CD4-positive, alpha-beta T cell (primary cell): Measurements from ENCODE around the gene TUBG1. TPM values are rescaled to one million over a fixed set of nuclear protein-coding genes. Genes with fewer than 3 reads are reported as not detected.

ENCODE experiments used
- ATAC-seq: fragments of 200-7000 bp; cut with Tn5 transposase; one replicate; pipeline ENCODE4 v1.10.0; 2022; ENCODE audit warnings: mild to moderate bottlenecking; ENCODE audit not compliant: poor library complexity
- CTCF ChIA-PET: fragments of 350-600 bp; sonication (Branson Sonifier 250); formaldehyde crosslinking; loops from one replicate; lab custom pipeline; 2021; ENCODE audit warnings: antibody characterized with exemption, inconsistent platforms; lab: Charles Lee
- POLR2A ChIA-PET: fragments of 350-600 bp; sonication (Branson Sonifier 250); formaldehyde crosslinking; loops from one replicate; lab custom pipeline; 2021; ENCODE audit warnings: antibody characterized with exemption, inconsistent platforms; lab: Charles Lee
- DNase-seq, 14 experiments: peaks; one replicate each; pipeline ENCODE4 v3.0.0-alpha.2; 2013 to 2020; ENCODE audit warnings: mixed read lengths in 2 of 14
- H3K27ac ChIP-seq, 2 donors: one replicate each; pipeline versions ENCODE4 v1.5.1 to v1.7.0; 2013; ENCODE audit warnings: low read length in 2 of 2, low read depth in 1 of 2, mild to moderate bottlenecking in 1 of 2
- H3K27me3 ChIP-seq, 2 experiments: 1 replicate in 1 of 2; 2 replicates in 1 of 2; pipeline versions ENCODE4 v1.6.1 to v1.7.0; 2013; ENCODE audit warnings: low read length in 2 of 2, control low read depth in 1 of 2, mild to moderate bottlenecking in 1 of 2, moderate library complexity in 1 of 2; ENCODE audit not compliant: insufficient read depth in 2 of 2, control insufficient read depth in 1 of 2
- H3K36me3 ChIP-seq: one replicate; pipeline ENCODE4 v1.6.1; 2013; ENCODE audit warnings: low read length, control low read depth; ENCODE audit not compliant: insufficient read depth
- H3K4me1 ChIP-seq: one replicate; pipeline ENCODE4 v1.6.1; 2013; ENCODE audit warnings: low read length, control low read depth; ENCODE audit not compliant: insufficient read depth
- H3K4me3 ChIP-seq: one replicate; pipeline ENCODE4 v1.5.1; 2013; ENCODE audit warnings: mild to moderate bottlenecking, low read length, moderate library complexity
- H3K9me3 ChIP-seq, 2 experiments: 1 replicate in 1 of 2; 2 replicates in 1 of 2; pipeline versions ENCODE4 v1.6.1 to v1.7.0; 2013; ENCODE audit warnings: low read length in 2 of 2, mild to moderate bottlenecking in 2 of 2, control low read depth in 1 of 2, moderate library complexity in 1 of 2; ENCODE audit not compliant: control insufficient read depth in 1 of 2, insufficient read depth in 1 of 2
- H3K27ac Mint-ChIP-seq: one replicate; pipeline ENCODE4 v1.8.0; 2020; ENCODE audit warnings: mixed read lengths
- H3K27me3 Mint-ChIP-seq: one replicate; pipeline ENCODE4 v1.8.0; 2021; ENCODE audit warnings: mixed read lengths
- H3K36me3 Mint-ChIP-seq: one replicate; pipeline ENCODE4 v1.8.0; 2021; ENCODE audit warnings: low read depth, mixed read lengths
- H3K4me1 Mint-ChIP-seq: one replicate; pipeline ENCODE4 v1.8.0; 2021; ENCODE audit warnings: low read depth, mixed read lengths
- H3K4me3 Mint-ChIP-seq: one replicate; pipeline ENCODE4 v1.8.0; 2020; ENCODE audit warnings: mild to moderate bottlenecking, mixed read lengths
- H3K9me3 Mint-ChIP-seq: one replicate; pipeline ENCODE4 v1.8.0; 2020; ENCODE audit warnings: mixed read lengths
- CTCF ChIP-seq: fragments of 200-600 bp; IDR thresholded peaks from one replicate; pipeline ENCODE4 v1.8.0; 2022; ENCODE audit warnings: antibody characterized with exemption, mild to moderate bottlenecking
- intact Hi-C, 2 experiments: fragments of 100-400 bp; cut with DNase I in 1 of 2; cut with micrococcal nuclease in 1 of 2; formaldehyde crosslinking; loops; one replicate each; pipeline versions ENCODE4 v1.15.1 to v1.9.0; 2023 to 2025; cut with DNase I, micrococcal nuclease
- total RNA-seq, 174 experiments: library from RNA in 2 of 174; stranded (reverse) in 2 of 174; gene quantifications; one replicate each; pipeline ENCODE4 v1.2.3 and lab custom pipeline; 2021 to 2026

Gene TUBG1
- total RNA-seq, 2 experiments from 2014 or later: 7.3 to 8.5 TPM

- no peaks in the 10 kb centered on the region for H3K27me3 ChIP-seq
- H3K36me3 ChIP-seq: peaks cover 50% of the 10 kb centered on the region
- H3K27me3 Mint-ChIP-seq: no peaks in the 10 kb centered on the region
- H3K27ac Mint-ChIP-seq: peak overlapping the region; percentile 80
- peaks cover 18% of the 10 kb centered on the region for H3K4me1 ChIP-seq
- H3K4me1 Mint-ChIP-seq: peaks cover 28% of the 10 kb centered on the region
- ATAC-seq (peak; percentile 58), DNase-seq (peak in 13 of 14 experiments; percentile 42 to 84 (median 68))
- TF ChIP-seq CTCF: peak; percentile 48
- CTCF ChIA-PET: interaction anchor here (0.5 to 2.8 kb wide), 29 partner anchors 8 to 246 kb away, joined by 3 to 45 read pairs (median 5); partner anchors contain the start of genes BECN1, CCR10, CNTNAP1 and MLX
- POLR2A ChIA-PET: interaction anchor here (0.7 to 2.5 kb wide), 21 partner anchors 11 to 810 kb away, joined by 3 to 42 read pairs (median 5); partner anchors contain the start of genes BECN1, COASY, MLX and NAGLU
- H3K4me3 Mint-ChIP-seq: peak overlapping the region; percentile 97
- intact Hi-C loops: loop anchor here (1.0 to 5.0 kb wide), 4 partner anchors 100 to 254 kb away; partner anchors contain the start of gene PSME3 (in 1 of the 2)
- H3K4me3 ChIP-seq: peak overlapping the region; percentile 67
- no peaks in the 10 kb centered on the region for H3K9me3 ChIP-seq
- H3K27ac ChIP-seq: peak overlapping the region; percentile 49 to 67
- no peaks in the 10 kb centered on the region for H3K9me3 Mint-ChIP-seq
- peaks cover 65% of the 10 kb centered on the region for H3K36me3 Mint-ChIP-seq
Observed at GRCh38 chr17:42578282-42578869, 31.1 kb upstream of the TUBG1 start.

GRCh38 chr17:42579794-42580551 lies 29.5 kb upstream of the TUBG1 start:
- POLR2A ChIA-PET: interaction anchor here (1.1 kb wide), 1 partner anchor 99 kb away, joined by 3 read pairs; no protein-coding TSS in a partner anchor

More at GRCh38 chr17:42579794-42580551, 29.5 kb upstream of the TUBG1 start:
- Mint-ChIP-seq H3K4me1 (peaks cover 25% of the 10 kb centered on the region), H3K36me3 (peaks cover 68% of the 10 kb centered on the region), H3K27ac (peak overlapping the region; percentile 24), H3K4me3 (peak overlapping the region; percentile 74), H3K9me3 (no peaks in the 10 kb centered on the region), H3K27me3 (no peaks in the 10 kb centered on the region)
- ATAC-seq (no peak), DNase-seq (no peak)
- Histone ChIP-seq H3K36me3 (peaks cover 53% of the 10 kb centered on the region), H3K9me3 (no peaks in the 10 kb centered on the region), H3K27me3 (no peaks in the 10 kb centered on the region), H3K27ac (no peak overlapping the region), H3K4me3 (no peak overlapping the region), H3K4me1 (peaks cover 18% of the 10 kb centered on the region)
- CTCF ChIA-PET: interaction anchor here (2.2 kb wide), 1 partner anchor 183 kb away, joined by 9 read pairs; no protein-coding TSS in a partner anchor
- intact Hi-C loops: loop anchor here (2.0 to 5.0 kb wide), 2 partner anchors 99 to 252 kb away; partner anchors contain the start of gene PSME3 (in 1 of the 2)
- TF ChIP-seq CTCF: no peak
